GM18520 (cell line): Measurements from ENCODE around the gene CD36.
A peak's percentile ranks its signal among the peaks of the same experiment; 100 is the strongest.

Experiments
- ATAC-seq: cut with Tn5 transposase; IDR thresholded peaks from one replicate; pipeline ENCODE4 v1.9.1; 2021; ENCODE audit not compliant: unreplicated experiment

The CD36 gene

GRCh38 chr7:80686576-80686975, 48.1 kb downstream of the CD36 start:
- ATAC-seq: no peak

- peak; percentile 52 for ATAC-seq
These were observed 60.7 kb downstream of the CD36 start for GRCh38 chr7:80699045-80699638.

GRCh38 chr7:80699721-80700256, 61.3 kb downstream of the CD36 start:
- ATAC-seq: no peak

GRCh38 chr7:80703272-80703671, 64.8 kb downstream of the CD36 start:
- ATAC-seq: no peak

- no peak for ATAC-seq
These were observed 66.8 kb downstream of the CD36 start for GRCh38 chr7:80705130-80705781.

- ATAC-seq: no peak
These were observed 68.9 kb downstream of the CD36 start for GRCh38 chr7:80707318-80707717.

- no peak for ATAC-seq
These were observed 69.7 kb downstream of the CD36 start for GRCh38 chr7:80708123-80708522.

- ATAC-seq: no peak
These were observed 73.1 kb downstream of the CD36 start for GRCh38 chr7:80711531-80711930.

- ATAC-seq: no peak
These were observed 80.8 kb downstream of the CD36 start for GRCh38 chr7:80719261-80719660.

- no peak for ATAC-seq
These were observed 81.7 kb downstream of the CD36 start for GRCh38 chr7:80720146-80720545.

- no peak for ATAC-seq
These were observed 83.6 kb downstream of the CD36 start for GRCh38 chr7:80721883-80722615.

GRCh38 chr7:80722616-80723195, 84.3 kb downstream of the CD36 start:
- no peak for ATAC-seq

GRCh38 chr7:80724249-80724871, 85.9 kb downstream of the CD36 start:
- ATAC-seq: no peak

- ATAC-seq: no peak
These were observed 86.8 kb downstream of the CD36 start for GRCh38 chr7:80725181-80725611.
